ENCODE data around the gene CASP8AP2.

DNA sequence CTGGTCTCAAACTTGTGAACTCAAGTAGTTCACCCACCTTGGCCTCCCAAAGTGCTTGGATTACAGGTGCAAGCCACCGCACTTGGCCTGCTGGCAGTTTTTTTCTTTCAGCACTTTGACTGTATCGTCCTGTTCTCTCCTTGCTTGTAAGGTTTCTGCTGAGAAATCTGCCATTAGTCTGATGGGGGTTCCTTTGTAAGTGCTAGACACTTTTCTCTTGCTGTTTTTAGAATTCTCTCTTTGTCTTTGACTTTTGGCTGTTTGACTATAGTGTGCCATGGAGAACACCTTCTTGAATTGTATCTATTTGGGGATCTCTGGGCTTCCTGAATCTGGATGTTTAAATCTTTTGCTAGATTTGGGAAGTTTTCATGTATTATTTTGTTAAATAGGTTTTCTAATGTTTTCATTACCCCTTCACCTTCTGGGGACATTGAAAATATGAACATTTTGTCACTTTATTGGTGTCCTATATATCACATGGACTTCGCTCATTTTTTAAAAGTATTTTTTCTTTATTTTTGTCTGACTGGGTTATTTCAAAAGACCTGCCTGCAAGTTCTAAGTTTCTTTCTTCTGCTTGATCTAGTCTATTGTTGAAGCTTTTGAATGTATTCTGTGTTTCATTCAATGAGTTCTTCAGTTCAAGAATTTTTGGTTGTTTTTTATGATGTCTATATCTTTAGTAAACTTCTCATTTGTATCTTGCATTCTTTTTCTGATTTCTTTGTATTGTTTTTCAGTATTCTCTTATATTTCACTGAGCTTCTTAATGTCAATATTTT lies 86.6 kb downstream of the CASP8AP2 start:
- TF ChIP-seq, protein P1, sequence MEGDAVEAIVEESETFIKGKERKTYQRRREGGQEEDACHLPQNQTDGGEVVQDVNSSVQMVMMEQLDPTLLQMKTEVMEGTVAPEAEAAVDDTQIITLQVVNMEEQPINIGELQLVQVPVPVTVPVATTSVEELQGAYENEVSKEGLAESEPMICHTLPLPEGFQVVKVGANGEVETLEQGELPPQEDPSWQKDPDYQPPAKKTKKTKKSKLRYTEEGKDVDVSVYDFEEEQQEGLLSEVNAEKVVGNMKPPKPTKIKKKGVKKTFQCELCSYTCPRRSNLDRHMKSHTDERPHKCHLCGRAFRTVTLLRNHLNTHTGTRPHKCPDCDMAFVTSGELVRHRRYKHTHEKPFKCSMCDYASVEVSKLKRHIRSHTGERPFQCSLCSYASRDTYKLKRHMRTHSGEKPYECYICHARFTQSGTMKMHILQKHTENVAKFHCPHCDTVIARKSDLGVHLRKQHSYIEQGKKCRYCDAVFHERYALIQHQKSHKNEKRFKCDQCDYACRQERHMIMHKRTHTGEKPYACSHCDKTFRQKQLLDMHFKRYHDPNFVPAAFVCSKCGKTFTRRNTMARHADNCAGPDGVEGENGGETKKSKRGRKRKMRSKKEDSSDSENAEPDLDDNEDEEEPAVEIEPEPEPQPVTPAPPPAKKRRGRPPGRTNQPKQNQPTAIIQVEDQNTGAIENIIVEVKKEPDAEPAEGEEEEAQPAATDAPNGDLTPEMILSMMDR (optimal IDR thresholded peaks at IDR 0.05 in 1 of 3, IDR thresholded peaks at IDR 0.05 in 1 of 3, conservative IDR thresholded peaks at IDR 0.05 in 1 of 3; ENCODE audit: extremely low read depth in 1 of 3, insufficient read depth in 2 of 3, low read length in 3 of 3), result no peak
- TF ChIP-seq EZH2 (IDR thresholded peaks at IDR 0.05; ENCODE audit: low read length), result no peak
